Hematopoietic multipotent progenitor cell treated with erythropoietin and hydrocortisone succinate and interleukin-3 and kit ligand, for 6 days (in vitro differentiated cells): ENCODE measurements around the gene HSDL1.

ENCODE experiments used
- DNase-seq: peaks from one replicate; pipeline ENCODE4 v3.0.0-alpha.2; 2015

The HSDL1 gene

DNA sequence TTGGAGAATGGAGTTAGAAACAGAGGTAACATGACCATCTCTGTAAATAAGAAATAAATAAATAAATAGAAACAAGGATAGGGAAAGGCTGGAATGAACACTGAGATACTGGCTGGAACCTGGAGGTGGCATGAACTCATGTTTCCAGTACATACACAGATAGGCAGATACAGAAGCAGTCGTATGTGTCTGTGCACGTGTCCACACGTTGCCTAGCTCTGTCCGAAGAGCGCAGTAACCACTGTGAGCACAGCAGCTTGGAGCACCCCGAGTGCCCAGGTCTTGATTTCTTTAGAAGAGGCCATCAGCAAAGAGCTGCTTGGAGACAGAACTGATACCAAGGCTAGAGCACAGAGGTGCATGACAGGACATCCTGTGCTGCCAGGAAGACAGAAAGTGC lies 65.3 kb downstream of the HSDL1 start:
- DNase-seq = no peak

- DNase-seq = no peak
Observed at GRCh38 chr16:84075376-84075775, 69.6 kb downstream of the HSDL1 start.

DNA sequence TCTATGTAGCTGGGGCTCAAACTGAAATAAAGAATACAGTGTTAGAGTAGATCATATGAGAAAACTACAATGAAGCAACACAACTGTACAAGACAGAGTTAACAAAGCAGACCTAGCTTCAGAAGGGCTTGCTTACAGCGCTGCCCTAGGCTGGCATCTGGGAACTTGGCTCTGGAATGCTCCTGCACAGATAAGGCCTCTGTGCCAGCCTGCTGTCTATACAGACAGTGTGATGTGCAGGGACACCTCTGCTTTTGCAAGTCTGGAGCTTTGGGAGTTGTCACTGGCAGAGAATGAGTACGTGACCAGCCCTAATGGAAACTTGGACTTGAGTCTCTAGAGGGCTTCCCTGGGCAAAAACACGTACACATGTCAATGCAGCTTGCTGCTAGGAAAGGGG lies 70.3 kb downstream of the HSDL1 start:
- no peak for DNase-seq
